ENCODE data around the gene HES5.

DNA sequence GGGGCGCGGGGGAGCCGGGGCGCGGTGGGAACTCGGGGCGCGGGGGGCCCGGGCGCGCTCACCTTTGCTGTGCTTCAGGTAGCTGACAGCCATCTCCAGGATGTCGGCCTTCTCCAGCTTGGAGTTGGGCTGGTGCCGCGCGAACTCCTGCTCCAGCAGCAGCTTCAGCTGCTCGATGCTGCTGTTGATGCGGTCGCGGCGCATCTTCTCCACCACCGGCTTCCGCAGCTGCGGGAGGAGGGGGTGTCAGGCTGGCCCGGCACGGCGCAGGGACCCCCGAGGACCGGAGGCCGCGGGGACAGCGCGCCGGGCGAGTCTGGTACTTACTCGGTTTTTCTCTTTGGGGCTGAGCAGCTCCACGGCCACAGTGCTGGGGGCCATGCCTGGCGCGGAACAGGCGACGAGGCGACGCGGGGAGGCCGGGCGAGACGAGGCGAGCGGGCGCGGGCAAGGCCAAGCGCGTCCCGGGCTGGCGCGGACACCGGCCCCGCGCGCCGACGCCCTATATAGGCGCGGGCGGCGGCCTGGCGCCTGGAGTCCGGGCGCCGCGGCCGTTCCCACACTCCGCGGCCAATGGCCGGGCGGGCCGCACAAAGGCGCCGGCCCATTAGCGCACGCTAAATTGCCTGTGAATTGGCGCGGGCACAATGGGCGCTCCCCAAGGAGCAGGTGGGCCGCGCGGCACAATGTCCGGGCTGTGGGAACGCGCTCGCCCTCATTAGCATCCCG, at the start of gene HES5:
- TF ChIP-seq, protein P1, sequence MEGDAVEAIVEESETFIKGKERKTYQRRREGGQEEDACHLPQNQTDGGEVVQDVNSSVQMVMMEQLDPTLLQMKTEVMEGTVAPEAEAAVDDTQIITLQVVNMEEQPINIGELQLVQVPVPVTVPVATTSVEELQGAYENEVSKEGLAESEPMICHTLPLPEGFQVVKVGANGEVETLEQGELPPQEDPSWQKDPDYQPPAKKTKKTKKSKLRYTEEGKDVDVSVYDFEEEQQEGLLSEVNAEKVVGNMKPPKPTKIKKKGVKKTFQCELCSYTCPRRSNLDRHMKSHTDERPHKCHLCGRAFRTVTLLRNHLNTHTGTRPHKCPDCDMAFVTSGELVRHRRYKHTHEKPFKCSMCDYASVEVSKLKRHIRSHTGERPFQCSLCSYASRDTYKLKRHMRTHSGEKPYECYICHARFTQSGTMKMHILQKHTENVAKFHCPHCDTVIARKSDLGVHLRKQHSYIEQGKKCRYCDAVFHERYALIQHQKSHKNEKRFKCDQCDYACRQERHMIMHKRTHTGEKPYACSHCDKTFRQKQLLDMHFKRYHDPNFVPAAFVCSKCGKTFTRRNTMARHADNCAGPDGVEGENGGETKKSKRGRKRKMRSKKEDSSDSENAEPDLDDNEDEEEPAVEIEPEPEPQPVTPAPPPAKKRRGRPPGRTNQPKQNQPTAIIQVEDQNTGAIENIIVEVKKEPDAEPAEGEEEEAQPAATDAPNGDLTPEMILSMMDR (IDR thresholded peaks at IDR 0.05): no peak
- no peak for TF ChIP-seq POLR2A (IDR thresholded peaks at IDR 0.05)
